GM21737 (cell line): ENCODE measurements around the gene C10orf120.

ENCODE experiments used
- ATAC-seq: cut with Tn5 transposase; IDR thresholded peaks from one replicate; pipeline ENCODE4 v1.9.1; 2021; ENCODE audit warnings: mild to moderate bottlenecking, moderate library complexity; ENCODE audit not compliant: unreplicated experiment

C10orf120 gene

GRCh38 chr10:122662231-122662630, 37.4 kb downstream of the C10orf120 start:
- no peak for ATAC-seq

- no peak for ATAC-seq
Observed at GRCh38 chr10:122660696-122661095, 39.0 kb downstream of the C10orf120 start.

- ATAC-seq: no peak
Observed at GRCh38 chr10:122659651-122660050, 40.0 kb downstream of the C10orf120 start.

GRCh38 chr10:122659126-122659525, 40.5 kb downstream of the C10orf120 start:
- no peak for ATAC-seq

DNA sequence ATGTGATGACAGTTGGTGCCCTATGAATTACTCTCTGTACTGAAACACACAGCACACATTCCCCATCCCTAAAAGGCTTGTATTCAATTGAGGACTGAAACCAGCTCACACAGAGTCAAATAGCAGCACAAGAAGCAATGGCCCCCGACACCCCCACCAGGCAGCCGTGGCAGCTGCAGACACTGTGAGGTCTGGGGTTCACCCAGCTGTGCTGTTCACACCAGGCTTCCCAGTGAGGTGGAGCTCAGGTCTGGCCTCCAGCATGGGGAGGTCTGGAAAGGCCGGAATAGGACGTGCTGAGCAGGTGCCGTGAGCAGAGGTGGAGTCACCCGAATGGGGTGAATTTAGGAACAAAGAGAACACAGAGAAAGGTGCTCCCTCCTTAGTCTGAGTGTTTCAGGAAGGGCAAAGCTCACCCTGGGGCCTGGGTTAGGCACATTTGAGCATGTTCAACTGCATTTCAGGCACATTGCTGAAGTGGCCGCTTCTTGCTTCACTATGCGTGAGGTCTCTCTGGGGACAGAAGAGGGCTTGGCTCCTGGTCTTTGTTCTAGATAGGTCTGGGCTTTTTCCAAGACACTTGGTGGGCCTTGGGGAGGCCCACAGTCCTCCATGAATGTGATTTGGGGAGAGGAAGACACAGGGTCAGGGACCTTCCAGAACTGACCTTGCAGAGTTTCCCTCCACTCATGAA, 41.1 kb downstream of the C10orf120 start:
- ATAC-seq: no peak

DNA sequence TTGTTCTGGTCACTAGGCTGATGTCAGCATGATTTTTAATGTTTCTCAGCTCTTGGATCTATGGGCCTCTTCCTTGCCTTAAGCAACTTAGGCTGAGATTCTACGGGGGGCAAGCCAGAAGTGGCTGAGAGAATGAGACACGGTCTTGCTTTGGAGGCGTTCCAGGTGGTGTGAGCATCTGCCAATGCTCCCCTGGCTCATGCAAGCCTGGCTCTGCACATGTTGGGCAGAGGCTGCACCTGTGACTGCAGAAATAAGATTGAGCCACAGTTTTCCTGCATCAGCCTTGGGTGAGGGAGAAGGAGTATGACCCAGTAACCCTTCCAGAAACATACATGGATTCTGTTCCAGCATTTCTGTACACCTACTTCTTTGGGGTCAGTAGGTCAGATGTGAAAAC, 41.9 kb downstream of the C10orf120 start:
- no peak for ATAC-seq

- no peak for ATAC-seq
Observed at GRCh38 chr10:122657255-122657654, 42.4 kb downstream of the C10orf120 start.

DNA sequence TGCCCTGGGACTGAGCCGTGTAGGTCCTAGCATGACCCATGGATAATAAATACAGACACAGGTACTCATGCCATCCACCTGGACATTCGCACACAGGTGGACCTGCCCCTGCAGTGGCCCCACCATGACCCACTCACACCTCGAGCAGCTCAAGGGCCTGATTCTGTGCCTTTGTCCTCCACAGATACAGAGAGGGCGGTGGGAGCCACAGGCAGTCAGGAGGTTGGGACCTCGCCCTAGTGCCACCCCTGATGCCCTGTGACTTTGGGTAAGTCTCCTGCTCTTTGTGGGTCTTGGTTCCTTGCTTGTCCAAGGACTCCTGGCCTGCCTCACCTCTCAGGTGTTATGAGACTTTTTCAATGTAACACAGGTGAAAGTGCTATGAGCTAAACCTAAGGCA, 42.9 kb downstream of the C10orf120 start:
- ATAC-seq: no peak

- ATAC-seq: no peak
Observed at GRCh38 chr10:122656308-122656705, 43.3 kb downstream of the C10orf120 start.

DNA sequence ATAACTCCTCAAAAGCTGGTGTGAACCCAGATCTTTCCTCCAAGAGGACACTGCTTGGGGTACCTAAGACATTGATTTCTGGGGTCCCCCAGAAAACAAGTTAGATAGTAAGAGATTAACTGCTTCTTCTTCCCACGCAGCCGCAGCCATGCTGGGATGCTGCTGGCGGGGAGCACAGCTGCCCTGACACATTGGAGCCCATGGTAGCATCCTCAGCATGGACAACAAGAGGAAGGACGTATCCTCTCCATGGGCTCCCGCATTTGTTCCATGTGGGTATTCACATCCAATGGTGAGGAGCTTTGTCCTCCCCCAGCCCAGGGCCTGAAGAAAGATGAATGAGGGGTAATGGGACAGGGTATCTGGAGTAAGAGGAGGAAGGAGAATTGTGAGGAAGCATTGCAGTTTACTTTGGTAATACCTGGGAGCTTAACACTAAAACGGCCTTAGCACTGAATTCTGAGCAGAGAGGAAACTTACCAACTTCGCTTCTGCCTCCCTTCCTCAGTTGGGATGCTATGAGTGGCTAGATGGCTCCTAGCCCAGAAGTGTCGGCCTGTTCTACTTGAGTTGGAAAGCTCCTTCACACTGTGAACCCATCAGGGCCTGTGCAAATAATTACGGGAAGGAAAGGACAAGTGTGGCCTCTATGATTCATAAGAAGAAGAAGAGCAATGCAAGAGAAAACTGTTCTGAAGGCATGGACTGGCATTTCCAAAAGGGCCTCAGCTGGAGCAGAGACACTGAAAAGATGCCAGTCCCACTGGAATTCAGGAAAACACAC, 43.9 kb downstream of the C10orf120 start:
- no peak for ATAC-seq

DNA sequence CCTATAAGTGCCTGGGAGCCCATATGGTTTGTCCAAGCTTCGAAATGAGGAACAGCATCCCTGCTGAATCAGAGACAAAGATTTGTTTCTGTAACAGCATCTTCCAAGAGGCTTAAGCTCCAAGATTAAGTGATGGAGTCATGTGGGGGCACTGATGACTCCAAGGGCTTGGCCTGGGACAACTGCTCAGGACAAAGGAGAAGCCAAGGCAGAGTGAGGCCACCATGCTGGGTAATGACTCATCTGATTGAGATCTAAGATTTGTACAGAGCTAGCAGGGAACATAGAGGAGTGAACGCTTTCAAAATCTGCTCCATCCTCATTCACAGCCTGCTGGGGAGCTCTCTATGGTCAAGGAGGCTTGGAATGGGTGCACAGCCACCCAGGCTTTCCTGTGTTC, 49.3 kb downstream of the C10orf120 start:
- ATAC-seq: no peak

DNA sequence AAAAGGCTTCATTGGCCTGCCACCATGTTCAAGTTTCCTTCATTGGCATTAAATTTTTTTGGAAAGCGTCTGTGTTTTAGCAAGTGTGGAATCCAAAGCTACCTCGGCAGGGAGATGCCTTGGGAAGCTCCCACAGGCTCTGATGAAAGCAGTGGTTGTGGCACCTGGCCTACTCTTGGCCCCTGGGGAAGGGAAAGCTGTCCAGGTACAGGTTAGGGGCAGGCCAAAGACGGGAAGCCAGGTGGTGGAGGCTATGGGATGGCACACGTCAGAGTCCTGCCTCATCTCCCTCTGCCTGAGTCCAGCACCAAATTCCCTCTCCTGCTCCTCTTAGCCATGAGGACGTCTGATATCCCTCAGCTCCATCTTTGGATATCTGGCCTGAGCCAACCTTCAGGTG, 49.7 kb downstream of the C10orf120 start:
- no peak for ATAC-seq

DNA sequence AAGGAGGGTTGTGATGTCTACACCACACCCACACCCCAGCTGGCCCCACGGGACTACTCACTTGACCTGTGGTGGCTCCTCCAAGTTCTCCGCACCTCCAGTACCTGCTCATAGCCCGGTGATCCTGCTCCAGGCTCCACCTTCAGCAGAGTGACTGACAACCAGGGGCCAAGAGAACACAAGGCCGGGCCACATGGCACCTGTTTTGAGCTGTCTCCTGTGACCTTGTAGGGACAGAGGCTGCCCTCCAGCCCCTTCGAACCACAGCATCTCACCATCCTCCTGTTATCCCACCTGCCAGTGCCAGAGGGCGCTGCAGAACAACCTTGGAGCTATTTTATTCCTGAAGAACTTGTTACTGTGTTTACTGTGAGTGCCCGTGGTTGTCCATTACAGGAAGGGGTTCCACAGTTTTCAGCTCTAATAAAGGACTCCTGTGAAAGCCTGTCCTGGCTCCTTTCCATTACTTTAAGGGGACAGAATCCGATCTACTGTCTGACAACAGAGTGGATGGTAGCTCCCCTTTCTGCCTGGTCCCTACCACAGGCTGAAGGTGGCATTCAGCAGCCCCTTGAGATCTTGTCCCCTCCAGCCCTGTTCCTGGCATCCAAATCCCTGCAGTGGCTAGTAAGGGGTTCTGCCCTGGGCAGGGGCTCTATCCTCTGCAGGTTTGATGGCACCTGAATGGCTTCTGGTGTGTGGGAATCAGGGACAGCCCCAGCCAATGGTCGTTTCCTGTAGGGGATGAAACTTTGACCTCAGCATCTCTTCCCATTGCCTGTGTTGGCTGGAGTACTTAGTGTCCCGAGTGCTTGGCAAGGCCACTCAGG, 50.8 kb downstream of the C10orf120 start:
- ATAC-seq: no peak
